ENCODE results near the gene CDKN2C. TPM values are rescaled to one million over a fixed set of nuclear protein-coding genes. Genes with fewer than 3 reads are reported as not detected.
A peak's percentile ranks its signal among the peaks of the same experiment; 100 is the strongest.

The CDKN2C gene
- total RNA-seq, 6 donors from 2014 or later = 2.1 to 12.7 (median 8.2) TPM

GRCh38 chr1:50955116-50955515 lies 14.9 kb upstream of the CDKN2C start:
- Histone ChIP-seq H3K9me3 (no peaks in the 10 kb centered on the region), H3K27ac (no peak overlapping the region), H3K27me3 (no peaks in the 10 kb centered on the region), H3K4me3 (no peak overlapping the region), H3K4me1 (peaks cover 9 to 20% (median 14%) of the 10 kb centered on the region in 4 donors), H3K36me3 (no peaks in the 10 kb centered on the region)
- ATAC-seq (ENCODE audit: low FRiP score in 2 of 2) (no peak), DNase-seq (no peak)
- TF ChIP-seq POLR2A (IDR thresholded peaks at IDR 0.05) = no peak
- TF ChIP-seq CTCF (IDR thresholded peaks at IDR 0.05) = no peak
- no peak for TF ChIP-seq EP300 (IDR thresholded peaks at IDR 0.05)
- no peak for TF ChIP-seq POLR2AphosphoS5 (IDR thresholded peaks at IDR 0.05)
- WGBS, 2 donors = 64 to 86% methylated on average over 1 of the region's 1 CpG

GRCh38 chr1:50959303-50959912 lies 10.6 kb upstream of the CDKN2C start:
- Histone ChIP-seq H3K27ac (peak overlapping the region; percentile 80 to 90 (median 88)), H3K9me3 (no peaks in the 10 kb centered on the region), H3K4me3 (peak overlapping the region; percentile 42 to 88 (median 70)), H3K4me1 (peaks cover 9 to 29% (median 20%) of the 10 kb centered on the region in 4 donors), H3K36me3 (no peaks in the 10 kb centered on the region), H3K27me3 (no peaks in the 10 kb centered on the region)
- no peak for TF ChIP-seq POLR2A (IDR thresholded peaks at IDR 0.05)
- ATAC-seq (ENCODE audit: low FRiP score in 2 of 2) (peak in 1 of 2 donors; percentile 1), DNase-seq (peak in 1 of 2 donors; percentile 26)
- 0% methylated on average over 27 of the region's 38 CpGs for WGBS, 2 donors

- 0% methylated on average over 20 to 34 of the region's 80 CpGs for WGBS, 2 donors
Observed at GRCh38 chr1:50959913-50960844, 9.9 kb upstream of the CDKN2C start, which contains the start of gene FAF1. Gene FAF1, minus strand, starts transcription at chr1:50960267. Its CDS starts 456 bp downstream, at chr1:50959811.

GRCh38 chr1:50964863-50965262 lies 5.2 kb upstream of the CDKN2C start:
- no peaks in the 10 kb centered on the region for H3K27me3 ChIP-seq

More at GRCh38 chr1:50959913-50960844, 9.9 kb upstream of the CDKN2C start, which contains the start of gene FAF1:
- Histone ChIP-seq H3K36me3 (no peaks in the 10 kb centered on the region), H3K27ac (peak within 1 kb of the TSS; percentile 80 to 90 (median 88)), H3K9me3 (no peaks in the 10 kb centered on the region), H3K27me3 (no peaks in the 10 kb centered on the region), H3K4me1 (peaks cover 9 to 29% (median 20%) of the 10 kb centered on the region in 4 donors), H3K4me3 (peak within 1 kb of the TSS; percentile 48 to 88 (median 70))
- DNase-seq (peak; percentile 97 to 99), ATAC-seq (ENCODE audit: low FRiP score in 2 of 2) (peak; percentile 99 to 100)
- TF ChIP-seq POLR2A (IDR thresholded peaks at IDR 0.05) (peak in 3 of 4 donors; percentile 69 to 94 (median 79)), EP300 (IDR thresholded peaks at IDR 0.05) (peak in 1 of 4 donors; percentile 39), CTCF (IDR thresholded peaks at IDR 0.05) (peak; percentile 15 to 83 (median 58)), POLR2AphosphoS5 (IDR thresholded peaks at IDR 0.05) (peak; percentile 97 to 99)

More at GRCh38 chr1:50964863-50965262, 5.2 kb upstream of the CDKN2C start:
- DNase-seq = no peak
- 86 to 90% methylated on average over 11 of the region's 11 CpGs for WGBS, 2 donors
- Histone ChIP-seq H3K4me3 (no peak overlapping the region), H3K9me3 (no peaks in the 10 kb centered on the region), H3K4me1 (peaks cover 8 to 16% (median 12%) of the 10 kb centered on the region in 4 donors), H3K36me3 (no peaks in the 10 kb centered on the region), H3K27ac (no peak overlapping the region)
- no peak for ATAC-seq (ENCODE audit: low FRiP score in 2 of 2)
- TF ChIP-seq EP300 (IDR thresholded peaks at IDR 0.05) (no peak), POLR2AphosphoS5 (IDR thresholded peaks at IDR 0.05) (no peak), POLR2A (IDR thresholded peaks at IDR 0.05) (no peak), CTCF (IDR thresholded peaks at IDR 0.05) (no peak)

Data from upper lobe of left lung (tissue), 6 donors.